OCI-LY7 (cell line): ENCODE measurements around the gene VSX2. TPM values are rescaled to one million over a fixed set of nuclear protein-coding genes. Genes with fewer than 3 reads are reported as not detected.

ENCODE experiments used
- BruUV-seq: library from RNA; stranded (reverse); fragments of 400-500 nt; replicated peaks from 2 replicates; lab custom pipeline; 2021; lab: Mats Ljungman, UMichigan
- CTCF ChIA-PET: fragments of 300-600 bp; sonication (Branson Sonifier 250); formaldehyde crosslinking; loops from one replicate; lab custom pipeline; 2022; ENCODE audit warnings: antibody characterized with exemption; ENCODE audit not compliant: unreplicated experiment; lab: Charles Lee
- POLR2A ChIA-PET: fragments of 300-600 bp; sonication (Branson Sonifier 250); formaldehyde crosslinking; loops from one replicate; lab custom pipeline; 2022; ENCODE audit warnings: antibody characterized with exemption; lab: Charles Lee
- DNase-seq: peaks from one replicate; pipeline ENCODE4 v3.0.0-alpha.2; 2015; ENCODE audit warnings: low spot score
- H2AFZ ChIP-seq: fragments of 200-600 bp; sonication (generic), shearing (Covaris generic); 2 replicates; pipeline ENCODE4 v1.6.1; 2014; ENCODE audit warnings: mild to moderate bottlenecking, antibody characterized with exemption, low read length, moderate library complexity
- H3K27ac ChIP-seq: fragments of 200-600 bp; sonication (generic); 2 replicates; pipeline ENCODE4 v1.5.1; 2014; ENCODE audit warnings: mixed run types, low read depth, mild to moderate bottlenecking, moderate library complexity, low read length, inconsistent platforms; ENCODE audit not compliant: poor library complexity, severe bottlenecking
- H3K36me3 ChIP-seq: fragments of 200-600 bp; sonication (generic); 2 replicates; pipeline ENCODE4 v1.6.1; 2014; ENCODE audit warnings: mild to moderate bottlenecking, antibody characterized with exemption, low read length, moderate library complexity, mixed read lengths; ENCODE audit not compliant: insufficient read depth
- H3K4me1 ChIP-seq: fragments of 200-600 bp; sonication (generic); 2 replicates; pipeline ENCODE4 v1.5.1; 2014; ENCODE audit warnings: mild to moderate bottlenecking, low read length; ENCODE audit not compliant: insufficient read depth, poor library complexity, severe bottlenecking
- H3K4me2 ChIP-seq: fragments of 200-600 bp; sonication (generic); 2 replicates; pipeline ENCODE4 v1.6.1; 2014; ENCODE audit warnings: mild to moderate bottlenecking, low read length
- H3K4me3 ChIP-seq: fragments of 200-600 bp; sonication (generic); 2 replicates; pipeline ENCODE4 v1.5.1; 2014; ENCODE audit warnings: mild to moderate bottlenecking, low read depth, low read length; ENCODE audit not compliant: poor library complexity, severe bottlenecking
- H3K79me2 ChIP-seq: fragments of 200-600 bp; sonication (generic); 2 replicates; pipeline ENCODE4 v1.6.1; 2016; ENCODE audit warnings: low read depth, mild to moderate bottlenecking, low read length, moderate library complexity, mixed read lengths; ENCODE audit not compliant: insufficient read depth
- H3K9me2 ChIP-seq: fragments of 200-600 bp; sonication (generic); 2 replicates; pipeline ENCODE4 v1.6.1; 2016; ENCODE audit warnings: mild to moderate bottlenecking, low read length, mixed read lengths; ENCODE audit not compliant: insufficient read depth
- H3K9me3 ChIP-seq: fragments of 200-600 bp; sonication (generic); 2 replicates; pipeline ENCODE4 v1.6.1; 2014; ENCODE audit warnings: mild to moderate bottlenecking, mixed run types, low read length, mixed read lengths
- H4K20me1 ChIP-seq: fragments of 200-600 bp; sonication (generic); 2 replicates; pipeline ENCODE4 v1.6.1; 2014; ENCODE audit warnings: mild to moderate bottlenecking, antibody characterized with exemption, low read length, moderate library complexity, mixed read lengths; ENCODE audit not compliant: insufficient read depth
- CTCF ChIP-seq: fragments of 200-600 bp; sonication (generic); conservative IDR thresholded peaks from 2 replicates; pipeline ENCODE4 v1.5.1; 2014; ENCODE audit warnings: mild to moderate bottlenecking, antibody characterized with exemption, low read length, moderate library complexity, mixed read lengths
- EZH2phosphoT487 ChIP-seq: fragments of 200-600 bp; sonication (generic); IDR thresholded peaks from 2 replicates; pipeline ENCODE4 v1.6.1; 2018; ENCODE audit warnings: low read depth, borderline replicate concordance, mild to moderate bottlenecking, mixed run types, antibody characterized with exemption, low read length, moderate library complexity, mixed read lengths
- intact Hi-C: fragments of 100-400 bp; cut with micrococcal nuclease; formaldehyde crosslinking; loops from one replicate; pipeline ENCODE4 v1.10.0; 2022; ENCODE audit not compliant: unreplicated experiment
- total RNA-seq, 2 experiments: library from RNA; depleted of rRNA in 1 of 2; stranded (reverse); fragments of >200 nt in 1 of 2; shearing (Covaris generic) in 1 of 2; gene quantifications; 2 replicates each; pipeline ENCODE4 v1.2.3, GENCODE V29; 2014 to 2022

VSX2 gene
- total RNA-seq, 2 experiments from 2014 or later, result not detected

- H3K9me3 ChIP-seq, result no peaks in the 10 kb centered on the region
- DNase-seq, result peak; percentile 71
Observed at GRCh38 chr14:74257078-74257940, 18.1 kb downstream of the VSX2 start.

GRCh38 chr14:74257941-74258763 lies 18.9 kb downstream of the VSX2 start:
- Histone ChIP-seq H3K36me3 (no peaks in the 10 kb centered on the region), H4K20me1 (no peaks in the 10 kb centered on the region; the same call in 1 of the 2 replicates), H3K4me1 (peaks cover 10% of the 10 kb centered on the region), H2AFZ (peak overlapping the region; percentile 68), H3K27ac (no peak overlapping the region), H3K9me3 (no peaks in the 10 kb centered on the region), H3K9me2 (no peaks in the 10 kb centered on the region), H3K79me2 (no peaks in the 10 kb centered on the region), H3K4me2 (peak overlapping the region; percentile 82), H3K4me3 (peak overlapping the region; percentile 65)
- no peak for DNase-seq
- ChIA-PET POLR2A (interaction anchor here (0.7 kb wide), 1 partner anchor 117 kb away, joined by 3 read pairs; no protein-coding TSS in a partner anchor), CTCF (interaction anchor here (0.5 to 0.6 kb wide), 4 partner anchors 20 to 1088 kb away, joined by 3 to 4 read pairs (median 3); no protein-coding TSS in a partner anchor)
- TF ChIP-seq EZH2phosphoT487 (no peak), CTCF (no peak)
- intact Hi-C loops, result no loop called here
- no TSS peak for BruUV-seq

More at GRCh38 chr14:74257078-74257940, 18.1 kb downstream of the VSX2 start:
- H2AFZ ChIP-seq, result peak overlapping the region; percentile 99
- BruUV-seq, result no TSS peak
- H4K20me1 ChIP-seq, result no peaks in the 10 kb centered on the region; the same call in 1 of the 2 replicates
- H3K36me3 ChIP-seq, result no peaks in the 10 kb centered on the region
- H3K4me2 ChIP-seq, result peak overlapping the region; percentile 82
- no peaks in the 10 kb centered on the region for H3K79me2 ChIP-seq
- no peak overlapping the region for H3K27ac ChIP-seq
- POLR2A ChIA-PET, result no interaction called here
- peaks cover 10% of the 10 kb centered on the region for H3K4me1 ChIP-seq
- intact Hi-C loops, result no loop called here
- CTCF ChIA-PET, result interaction anchor here (0.5 to 0.6 kb wide), 4 partner anchors 19 to 1087 kb away, joined by 3 to 4 read pairs (median 3); no protein-coding TSS in a partner anchor
- TF ChIP-seq EZH2phosphoT487 (no peak), CTCF (peak; percentile 83)
- H3K9me2 ChIP-seq, result no peaks in the 10 kb centered on the region
- peak overlapping the region; percentile 65 for H3K4me3 ChIP-seq
